HG02884 (cell line): ENCODE results near the gene SMIM1.

Experiments
- ATAC-seq: cut with Tn5 transposase; IDR thresholded peaks from one replicate; pipeline ENCODE4 v1.9.1; 2021; ENCODE audit warnings: mild to moderate bottlenecking, moderate library complexity; ENCODE audit not compliant: unreplicated experiment

Gene SMIM1

DNA sequence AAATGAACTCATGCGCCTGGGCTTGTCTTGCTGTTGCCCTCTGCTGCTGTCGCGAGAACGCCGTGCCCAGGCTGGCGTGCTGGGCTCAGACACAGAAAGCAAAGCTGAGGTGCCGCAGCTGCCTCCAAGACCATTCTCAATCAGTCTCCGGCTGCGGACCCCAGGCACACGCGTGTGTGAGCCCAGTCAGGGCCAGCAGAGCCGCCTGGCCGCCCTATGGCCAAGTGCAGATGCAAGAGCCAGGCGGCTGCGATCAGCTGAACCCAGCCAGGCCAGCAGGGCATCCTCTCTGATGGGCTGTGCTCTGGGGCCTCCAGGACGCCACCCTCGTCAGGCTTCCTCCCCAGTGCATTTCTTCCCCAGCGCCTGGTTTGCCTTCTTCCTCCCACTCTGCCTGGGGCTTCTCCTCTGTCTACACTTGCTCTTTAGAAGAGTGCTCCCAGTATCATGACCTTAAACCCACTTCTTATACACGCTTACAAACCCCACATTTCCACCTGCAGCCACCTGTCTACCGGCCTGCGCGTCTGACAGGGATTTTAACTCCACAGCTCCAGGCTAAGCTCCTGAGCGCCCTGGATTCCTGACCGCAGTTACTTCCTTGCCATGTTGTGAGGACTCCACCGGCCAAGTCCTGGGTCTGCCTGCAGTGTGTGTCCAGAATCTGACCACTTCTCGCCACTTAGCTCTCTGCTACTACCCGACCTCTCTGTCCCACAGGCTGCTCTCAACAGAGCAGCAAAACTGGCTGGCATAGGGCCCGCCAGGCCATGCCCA, 45.5 kb downstream of the SMIM1 start:
- no peak for ATAC-seq

DNA sequence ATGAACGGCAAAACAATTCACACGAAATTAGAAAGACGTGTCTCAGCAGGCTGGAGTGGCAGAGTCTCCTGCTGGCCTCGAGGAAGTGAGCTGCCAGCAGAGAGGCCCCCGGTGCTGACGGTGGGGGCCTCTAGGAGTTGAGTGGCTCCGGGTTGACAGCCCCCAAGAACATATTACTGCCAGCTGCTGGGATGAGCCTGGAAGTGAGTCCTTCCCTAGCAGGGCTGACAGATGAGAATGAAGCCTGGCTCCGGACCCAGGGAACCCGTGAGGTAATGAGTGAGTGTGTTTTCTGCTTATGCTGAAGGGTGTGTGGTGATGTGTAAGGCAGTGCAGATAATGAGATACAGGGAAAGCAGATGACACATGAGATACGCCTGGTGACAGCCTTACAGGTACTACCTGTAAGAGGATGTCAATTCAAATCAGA, 47.2 kb downstream of the SMIM1 start:
- ATAC-seq = no peak

DNA sequence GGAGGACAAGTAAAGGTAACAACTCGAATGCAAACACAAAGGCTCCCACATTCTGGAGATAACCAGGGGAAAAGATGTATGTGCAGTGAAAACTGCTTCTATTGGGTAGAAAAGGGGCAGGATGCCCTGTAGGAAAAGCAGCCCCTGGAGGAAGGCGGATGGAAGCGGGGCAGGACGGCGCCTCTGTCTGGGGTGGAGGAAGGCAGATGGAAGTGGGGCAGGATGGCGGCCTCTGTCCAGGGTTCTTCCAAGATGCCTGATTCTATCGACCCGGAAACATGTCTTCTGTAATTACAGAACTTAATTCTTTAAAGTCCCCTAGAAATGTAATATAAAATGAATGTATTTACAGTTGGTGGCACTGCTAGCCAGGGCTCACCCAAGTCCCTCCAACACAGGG, 47.8 kb downstream of the SMIM1 start:
- no peak for ATAC-seq

DNA sequence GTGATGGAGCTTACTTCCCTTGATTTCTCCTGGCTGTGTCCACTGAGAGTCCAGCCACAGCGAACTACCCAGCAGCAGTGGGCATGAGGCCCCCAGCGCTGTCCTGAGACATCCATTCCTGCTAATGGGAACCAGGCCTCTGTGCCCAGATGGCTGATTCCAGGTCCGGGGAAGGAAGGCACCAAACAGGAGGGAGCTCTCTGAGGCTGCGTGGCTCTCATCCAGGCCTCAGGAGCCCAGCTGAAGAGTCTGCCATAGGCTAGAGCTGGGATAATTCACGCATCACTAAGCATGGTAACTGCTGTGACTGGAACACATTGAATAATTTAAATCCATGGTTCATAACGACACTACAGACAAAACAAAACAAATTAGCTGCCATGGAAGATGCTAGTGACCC, 48.5 kb downstream of the SMIM1 start:
- no peak for ATAC-seq

DNA sequence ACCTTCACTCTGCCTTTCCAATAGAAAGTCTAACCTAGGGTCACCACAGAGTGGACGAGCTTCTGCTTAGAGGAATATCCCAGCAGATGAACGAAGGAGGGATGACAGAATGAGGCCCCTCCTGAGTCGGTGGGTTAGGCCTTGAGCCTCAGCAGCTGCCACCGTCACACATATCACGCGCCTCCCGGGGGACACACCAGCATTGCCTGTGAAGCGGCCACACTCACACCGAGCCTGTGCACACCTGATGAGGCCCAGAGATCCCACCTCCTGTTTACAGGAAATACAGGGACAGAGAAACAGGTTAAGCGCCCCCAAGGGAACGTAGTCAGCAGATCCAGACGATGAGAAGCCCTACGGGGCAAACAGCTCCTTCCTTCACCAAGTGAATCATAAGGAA, 48.9 kb downstream of the SMIM1 start:
- no peak for ATAC-seq

DNA sequence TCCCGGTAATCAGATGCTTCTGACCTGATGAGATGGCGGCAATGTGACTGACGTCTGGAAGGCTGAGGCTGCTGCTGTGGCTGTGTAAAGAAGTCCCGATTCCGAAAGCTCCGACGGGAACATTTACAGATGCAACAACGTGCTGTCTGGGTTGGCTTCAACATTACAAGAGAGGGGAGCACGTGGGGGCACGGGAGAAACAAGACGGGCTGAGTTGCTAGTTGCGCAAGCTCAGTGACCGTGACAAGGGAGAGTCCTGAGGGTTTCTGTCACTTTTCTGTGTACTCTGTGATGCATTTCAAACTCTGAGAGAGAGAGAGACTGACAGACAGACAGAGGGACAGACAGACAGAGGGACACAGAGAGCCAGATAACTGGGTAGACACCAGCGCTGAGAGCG, 49.4 kb downstream of the SMIM1 start:
- ATAC-seq = no peak

DNA sequence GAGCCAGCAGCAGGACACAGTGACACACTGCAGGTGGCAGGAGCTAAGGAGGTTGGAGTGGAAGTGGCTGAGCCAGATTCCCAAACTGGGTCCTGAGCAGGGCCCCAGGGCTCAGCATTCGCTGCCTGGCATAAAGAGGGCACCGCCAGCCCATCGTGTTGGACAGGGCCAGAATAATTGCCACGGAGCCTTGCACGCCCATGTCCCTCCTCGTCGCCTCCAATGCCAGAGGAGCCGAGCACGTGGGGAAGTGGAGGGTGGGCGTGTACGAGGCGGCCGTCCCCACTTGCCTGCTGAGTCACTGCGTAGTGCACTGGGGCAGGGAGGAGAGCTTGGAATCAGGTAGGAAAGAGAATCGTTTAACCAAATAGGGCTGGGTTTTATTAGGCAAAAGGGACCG, 49.9 kb downstream of the SMIM1 start:
- no peak for ATAC-seq

DNA sequence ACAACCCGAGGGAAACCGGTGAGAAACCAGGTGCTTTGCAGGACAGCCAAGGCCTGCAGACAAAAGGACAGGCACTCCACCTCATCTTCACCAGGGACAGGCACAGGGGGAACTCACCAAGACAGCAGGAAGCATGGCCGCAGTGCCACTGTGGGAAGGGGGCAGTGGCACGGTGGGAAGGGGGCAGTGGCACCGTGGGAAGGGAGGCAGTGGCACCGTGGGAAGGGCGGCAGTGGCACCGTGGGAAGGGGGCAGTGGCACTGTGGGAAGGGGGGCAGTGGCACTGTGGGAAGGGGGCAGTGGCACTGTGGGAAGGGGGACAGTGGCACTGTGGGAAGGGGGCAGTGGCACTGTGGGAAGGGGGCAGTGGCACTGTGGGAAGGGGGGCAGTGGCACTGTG, 52.1 kb downstream of the SMIM1 start:
- no peak for ATAC-seq

DNA sequence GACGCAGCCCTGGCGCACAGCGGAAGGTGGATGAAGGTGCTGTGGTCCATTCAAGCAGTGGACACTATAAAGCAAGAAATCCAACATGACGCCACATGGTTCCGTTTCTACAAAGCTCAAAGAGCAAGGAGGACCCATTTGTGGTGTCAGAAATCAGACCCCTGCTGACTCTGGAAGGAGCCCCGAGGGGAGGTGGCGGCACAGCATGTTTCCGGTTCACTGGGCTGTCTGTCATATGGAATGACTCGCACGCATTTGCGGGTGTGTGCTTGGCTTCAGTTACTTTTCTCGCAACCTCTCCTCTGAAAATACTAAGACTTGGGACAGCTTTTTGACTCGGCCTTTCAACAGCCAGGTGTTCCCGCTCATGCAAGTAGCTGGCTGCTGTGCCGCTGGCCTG, 52.8 kb downstream of the SMIM1 start:
- ATAC-seq = no peak
